Measurements from ENCODE around the gene RREB1.

Gene RREB1

DNA sequence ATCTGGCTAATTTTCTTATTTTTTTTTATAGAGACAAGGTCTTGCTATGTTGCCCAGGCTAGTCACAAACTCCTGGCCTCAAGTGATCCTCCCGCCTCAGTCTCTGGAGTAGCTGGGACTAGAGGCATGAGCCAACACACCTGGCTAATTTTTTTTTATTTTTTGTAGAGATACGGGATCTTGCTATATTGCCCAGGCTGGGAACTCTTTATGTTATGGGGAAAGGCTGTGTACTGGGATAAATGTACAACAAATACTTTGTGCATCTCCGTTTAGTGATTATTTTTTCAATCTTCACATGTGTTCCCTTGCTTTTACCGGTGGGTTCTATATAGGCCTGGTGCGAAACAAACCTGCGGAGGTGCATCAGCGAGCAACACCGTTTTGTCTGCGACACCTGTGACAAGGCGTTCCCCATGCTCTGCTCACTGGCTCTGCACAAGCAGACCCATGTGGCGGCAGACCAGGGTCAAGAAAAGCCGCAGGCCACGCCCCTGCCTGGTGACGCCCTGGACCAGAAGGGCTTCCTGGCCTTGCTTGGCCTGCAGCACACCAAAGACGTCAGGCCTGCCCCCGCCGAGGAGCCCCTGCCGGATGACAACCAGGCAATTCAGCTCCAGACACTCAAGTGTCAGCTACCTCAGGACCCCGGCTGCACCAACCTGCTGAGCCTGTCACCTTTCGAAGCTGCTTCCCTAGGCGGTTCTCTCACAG is 121.1 kb downstream of the RREB1 start:
- DNase-seq (ENCODE audit: low spot score) = no peak

DNA sequence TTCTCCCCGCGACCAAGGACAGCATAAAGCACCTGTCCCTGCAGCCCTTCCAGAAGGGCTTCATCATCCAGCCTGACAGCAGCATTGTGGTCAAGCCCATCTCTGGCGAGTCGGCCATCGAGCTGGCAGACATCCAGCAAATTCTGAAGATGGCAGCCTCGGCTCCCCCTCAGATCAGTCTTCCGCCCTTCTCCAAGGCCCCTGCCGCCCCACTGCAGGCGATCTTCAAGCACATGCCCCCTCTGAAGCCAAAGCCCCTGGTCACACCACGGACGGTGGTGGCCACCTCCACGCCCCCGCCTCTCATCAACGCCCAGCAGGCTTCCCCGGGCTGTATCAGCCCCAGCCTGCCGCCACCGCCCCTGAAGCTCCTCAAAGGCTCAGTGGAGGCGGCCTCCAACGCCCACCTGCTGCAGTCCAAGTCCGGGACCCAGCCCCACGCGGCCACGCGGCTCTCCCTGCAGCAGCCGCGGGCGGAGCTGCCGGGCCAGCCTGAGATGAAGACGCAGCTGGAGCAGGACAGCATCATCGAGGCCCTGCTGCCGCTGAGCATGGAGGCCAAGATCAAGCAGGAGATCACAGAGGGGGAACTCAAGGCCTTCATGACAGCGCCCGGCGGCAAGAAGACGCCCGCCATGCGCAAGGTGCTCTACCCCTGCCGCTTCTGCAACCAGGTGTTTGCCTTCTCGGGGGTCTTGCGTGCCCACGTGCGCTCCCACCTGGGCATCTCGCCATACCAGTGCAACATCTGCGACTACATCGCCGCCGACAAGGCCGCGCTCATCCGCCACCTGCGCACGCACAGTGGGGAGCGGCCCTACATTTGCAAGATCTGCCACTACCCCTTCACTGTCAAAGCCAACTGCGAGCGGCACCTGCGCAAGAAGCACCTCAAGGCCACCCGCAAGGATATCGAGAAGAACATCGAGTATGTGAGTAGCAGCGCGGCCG is 121.9 kb downstream of the RREB1 start:
- DNase-seq (ENCODE audit: low spot score) = no peak

DNA sequence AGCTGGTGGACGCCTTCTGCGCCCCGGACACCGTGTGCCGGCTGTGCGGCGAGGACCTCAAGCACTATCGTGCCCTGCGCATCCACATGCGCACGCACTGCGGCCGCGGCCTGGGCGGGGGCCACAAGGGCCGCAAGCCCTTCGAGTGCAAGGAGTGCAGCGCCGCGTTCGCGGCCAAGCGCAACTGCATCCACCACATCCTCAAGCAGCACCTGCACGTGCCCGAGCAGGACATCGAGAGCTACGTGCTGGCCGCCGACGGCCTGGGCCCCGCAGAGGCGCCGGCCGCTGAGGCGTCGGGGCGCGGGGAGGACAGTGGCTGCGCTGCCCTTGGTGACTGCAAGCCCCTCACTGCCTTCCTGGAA is 122.5 kb downstream of the RREB1 start:
- no peak for DNase-seq (ENCODE audit: low spot score)

DNA sequence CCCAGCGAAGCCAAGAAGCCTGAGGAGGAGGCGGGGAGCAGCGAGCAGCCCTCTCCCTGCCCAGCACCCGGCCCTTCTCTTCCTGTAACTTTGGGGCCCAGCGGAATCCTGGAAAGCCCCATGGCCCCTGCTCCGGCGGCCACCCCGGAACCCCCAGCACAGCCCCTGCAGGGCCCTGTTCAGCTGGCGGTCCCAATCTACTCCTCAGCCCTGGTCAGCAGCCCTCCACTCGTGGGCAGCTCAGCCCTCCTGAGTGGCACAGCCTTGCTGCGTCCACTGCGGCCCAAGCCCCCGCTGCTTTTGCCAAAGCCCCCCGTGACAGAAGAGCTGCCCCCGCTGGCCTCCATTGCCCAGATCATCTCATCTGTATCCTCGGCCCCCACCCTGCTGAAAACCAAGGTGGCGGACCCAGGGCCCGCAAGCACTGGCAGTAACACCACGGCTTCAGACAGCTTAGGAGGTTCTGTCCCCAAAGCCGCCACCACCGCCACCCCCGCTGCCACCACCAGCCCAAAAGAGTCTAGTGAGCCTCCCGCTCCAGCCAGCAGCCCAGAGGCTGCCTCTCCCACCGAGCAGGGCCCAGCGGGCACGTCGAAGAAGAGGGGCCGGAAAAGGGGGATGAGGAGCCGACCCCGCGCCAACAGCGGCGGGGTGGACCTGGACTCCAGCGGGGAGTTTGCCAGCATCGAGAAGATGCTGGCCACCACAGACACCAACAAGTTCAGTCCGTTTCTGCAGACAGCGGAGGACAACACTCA is 123.4 kb downstream of the RREB1 start:
- no peak for DNase-seq (ENCODE audit: low spot score)

DNA sequence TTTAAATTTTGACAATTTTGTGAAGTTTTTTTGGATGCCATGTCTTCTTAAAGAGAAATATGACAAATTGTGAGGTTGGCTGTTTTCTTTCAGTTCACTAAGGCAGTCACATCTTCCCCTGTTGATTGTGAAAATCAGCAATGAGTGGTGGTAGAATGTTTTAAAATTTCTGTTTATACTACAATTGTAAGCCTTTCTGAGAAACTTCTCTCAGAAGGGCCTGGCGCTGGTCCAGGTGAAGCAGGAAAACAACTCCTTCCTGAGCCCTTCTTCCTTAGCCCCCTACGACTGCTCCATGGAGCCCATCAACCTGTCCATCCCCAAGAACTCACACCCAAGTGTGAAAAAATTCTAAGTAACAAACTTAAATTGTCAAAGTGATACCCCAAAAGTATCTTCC is 124.6 kb downstream of the RREB1 start:
- no peak for DNase-seq (ENCODE audit: low spot score)

DNA sequence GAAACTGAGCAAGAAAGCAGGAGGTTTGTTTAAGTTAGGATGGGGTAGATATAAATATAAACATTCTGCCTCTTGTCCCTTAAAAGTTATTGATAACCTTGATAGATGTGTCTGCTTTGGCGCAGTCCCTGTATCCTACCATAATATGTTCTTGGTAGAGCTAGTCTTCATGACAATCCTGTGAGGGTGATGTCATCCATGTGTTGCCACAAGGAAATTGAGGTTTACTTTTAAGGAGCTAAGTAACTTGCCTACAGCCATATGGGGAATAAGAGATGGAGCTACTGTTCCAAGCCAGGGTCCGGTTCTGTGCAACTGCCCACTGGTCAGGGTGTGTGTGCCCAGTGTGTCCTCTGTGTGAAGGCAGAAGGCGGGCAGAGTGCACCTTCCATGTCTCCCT is 126.8 kb downstream of the RREB1 start:
- no peak for DNase-seq (ENCODE audit: low spot score)

DNA sequence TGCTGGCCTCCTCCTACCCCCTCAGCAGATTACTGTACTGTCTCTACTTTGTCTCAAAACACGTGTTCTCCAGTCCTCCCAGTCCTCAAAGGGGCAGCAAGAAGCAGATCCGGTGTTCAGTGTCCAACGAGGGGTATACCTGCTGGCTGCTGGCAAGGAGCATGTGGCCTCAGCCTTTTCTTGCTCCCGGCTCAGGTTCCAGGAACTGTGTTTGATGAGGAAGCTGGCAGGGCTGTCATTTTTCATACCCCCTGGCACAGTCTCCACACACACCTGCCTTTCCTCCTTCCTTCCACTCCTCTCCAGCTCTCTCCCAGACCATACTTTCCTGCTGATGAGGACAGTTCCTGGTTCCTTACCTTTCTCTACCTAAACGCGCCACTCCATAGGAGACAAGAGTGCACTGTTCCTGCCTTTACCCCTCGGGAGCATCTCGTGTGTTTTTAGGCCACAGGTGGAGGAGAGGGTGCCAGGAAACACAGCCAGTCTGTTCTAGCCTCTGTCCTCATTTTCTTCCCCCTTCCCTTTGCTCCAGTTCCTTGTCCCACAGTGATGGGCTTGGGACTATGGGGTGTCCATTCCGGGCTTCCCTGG is 128.0 kb downstream of the RREB1 start:
- no peak for DNase-seq (ENCODE audit: low spot score)

DNA sequence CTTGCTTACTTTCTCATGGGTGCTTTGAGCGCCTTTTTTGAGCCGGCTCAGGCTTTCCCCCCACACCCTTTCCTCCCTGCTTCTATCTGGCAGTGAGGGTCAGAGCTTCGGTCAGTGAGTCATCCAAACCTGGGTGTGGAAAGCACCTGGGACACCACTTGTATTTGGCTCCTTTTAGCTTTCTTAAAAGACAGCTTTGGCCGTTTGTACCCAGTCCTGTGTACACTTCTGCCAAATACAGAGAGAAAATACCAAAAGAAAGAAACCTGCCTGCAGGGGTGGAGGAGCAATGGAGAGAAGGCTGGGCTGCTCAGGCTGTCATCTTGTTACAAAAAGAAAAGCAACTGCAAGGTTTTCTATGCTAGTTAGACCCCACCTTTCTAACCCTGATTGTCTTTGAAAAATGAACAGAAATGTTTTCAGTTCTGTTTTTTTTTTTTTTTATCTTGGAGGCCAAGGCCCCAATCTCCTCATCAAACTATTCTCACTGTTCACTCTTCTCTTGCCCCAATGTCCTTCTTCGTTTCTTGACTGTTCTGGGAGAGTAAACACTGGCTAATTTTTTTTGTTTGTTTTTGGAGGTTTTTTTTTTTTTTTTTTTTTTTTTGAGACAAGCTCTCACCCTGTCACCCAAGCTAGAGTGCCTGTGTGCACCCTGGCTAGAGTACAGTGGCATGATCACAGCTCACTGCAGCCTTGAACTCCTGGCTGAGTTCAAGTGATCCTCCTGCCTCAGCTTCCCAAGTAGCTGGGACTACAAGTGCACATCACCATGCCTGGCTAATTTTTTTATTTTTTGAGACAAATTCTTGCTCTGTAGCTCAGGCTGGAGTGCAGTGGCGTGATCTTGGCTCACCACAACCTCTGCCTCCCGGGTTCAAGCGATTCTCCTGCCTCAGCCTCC is 128.8 kb downstream of the RREB1 start:
- no peak for DNase-seq (ENCODE audit: low spot score)

DNA sequence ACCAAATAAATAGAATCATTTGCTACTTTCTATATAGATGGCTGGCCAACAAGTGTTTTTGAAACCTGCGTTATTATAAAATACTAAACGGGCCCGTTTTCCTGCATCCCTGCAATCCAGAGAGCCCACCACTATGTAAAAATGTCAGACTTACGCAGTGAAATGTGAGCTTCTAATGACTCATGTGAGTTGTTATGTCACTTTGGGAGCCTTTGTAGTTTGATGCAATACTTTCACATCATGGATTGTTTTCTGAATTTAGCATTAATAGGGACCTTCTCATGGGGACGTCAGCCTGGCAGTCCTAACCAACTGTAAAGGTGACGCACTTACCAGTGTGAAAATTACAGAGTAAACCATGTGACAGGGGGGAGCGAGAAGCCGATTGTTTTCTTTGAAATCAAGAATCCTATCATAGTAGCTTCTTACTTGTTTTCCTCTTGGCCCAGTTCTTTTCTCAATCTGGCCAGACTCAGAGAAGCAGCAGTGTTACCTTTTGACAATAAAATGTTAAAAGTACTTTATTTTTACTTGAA is 130.0 kb downstream of the RREB1 start:
- no peak for DNase-seq (ENCODE audit: low spot score)

DNA sequence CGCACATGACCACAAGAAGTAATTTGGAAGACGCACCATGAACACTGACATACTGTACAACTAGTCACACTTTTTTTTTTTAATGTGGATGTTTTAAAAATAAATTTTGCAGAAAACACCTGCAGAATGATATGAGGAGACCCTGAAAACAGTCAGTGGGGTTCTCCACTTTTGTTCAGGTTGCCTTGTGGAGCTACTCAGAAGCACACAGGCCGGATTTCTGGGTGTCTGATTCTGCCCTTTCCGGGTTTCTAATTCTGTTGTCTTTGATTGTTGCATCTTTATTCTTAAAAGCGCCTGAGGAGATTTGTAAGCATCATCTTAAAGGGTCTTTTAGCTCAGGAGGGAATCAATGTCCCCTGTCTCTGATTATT is 130.8 kb downstream of the RREB1 start:
- DNase-seq (ENCODE audit: low spot score) = no peak

DNA sequence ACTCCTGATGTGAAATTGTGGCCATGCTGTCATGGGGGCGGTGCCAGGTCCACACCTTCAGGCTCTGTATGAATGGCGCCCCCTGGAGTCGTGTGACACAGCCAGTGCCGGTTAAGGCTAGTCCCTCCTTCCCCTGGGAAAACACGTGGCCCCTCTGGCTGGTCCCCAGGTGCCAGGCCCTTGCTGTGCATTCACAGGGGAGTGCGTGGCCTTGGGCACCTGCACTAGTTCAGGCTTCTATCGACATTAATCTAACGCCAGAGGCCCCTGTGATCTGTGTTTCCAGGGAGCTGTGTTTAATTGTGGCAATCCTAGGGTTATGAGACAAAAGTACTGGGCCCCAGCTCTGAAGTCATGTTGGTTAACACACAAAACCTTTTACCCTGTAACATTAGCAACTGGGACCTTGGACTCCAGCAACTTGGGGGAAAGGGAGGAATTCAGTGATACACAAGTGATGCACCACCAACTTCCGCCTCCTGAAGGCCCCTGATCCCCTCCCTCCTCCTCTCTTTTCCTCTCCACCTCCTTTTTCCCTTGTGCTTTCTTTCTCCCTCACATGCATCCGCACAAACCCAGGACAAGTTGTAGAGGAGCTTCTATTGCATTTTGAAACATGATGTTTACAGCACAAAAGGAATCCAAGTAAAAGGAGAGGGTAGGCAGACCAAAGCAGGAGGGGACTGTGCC is 131.3 kb downstream of the RREB1 start:
- DNase-seq (ENCODE audit: low spot score) = peak; percentile 74

DNA sequence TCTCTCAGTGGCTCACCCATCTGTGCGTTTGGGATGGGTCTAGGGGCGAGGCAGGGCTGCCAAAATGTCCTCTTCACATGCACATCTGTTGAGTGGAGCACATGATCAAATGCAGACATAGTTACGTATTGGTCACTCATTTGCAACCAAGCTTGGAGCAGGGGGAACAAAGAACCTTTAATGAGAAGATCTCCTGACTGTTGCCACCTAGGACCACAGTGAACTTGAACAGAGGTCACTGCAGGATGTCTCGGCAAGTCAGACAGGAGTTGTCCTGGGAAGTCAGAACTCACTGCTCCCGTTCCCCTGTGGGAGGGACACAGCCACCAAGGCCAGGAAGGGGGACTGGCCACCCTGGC is 131.8 kb downstream of the RREB1 start:
- no peak for DNase-seq (ENCODE audit: low spot score)

DNA sequence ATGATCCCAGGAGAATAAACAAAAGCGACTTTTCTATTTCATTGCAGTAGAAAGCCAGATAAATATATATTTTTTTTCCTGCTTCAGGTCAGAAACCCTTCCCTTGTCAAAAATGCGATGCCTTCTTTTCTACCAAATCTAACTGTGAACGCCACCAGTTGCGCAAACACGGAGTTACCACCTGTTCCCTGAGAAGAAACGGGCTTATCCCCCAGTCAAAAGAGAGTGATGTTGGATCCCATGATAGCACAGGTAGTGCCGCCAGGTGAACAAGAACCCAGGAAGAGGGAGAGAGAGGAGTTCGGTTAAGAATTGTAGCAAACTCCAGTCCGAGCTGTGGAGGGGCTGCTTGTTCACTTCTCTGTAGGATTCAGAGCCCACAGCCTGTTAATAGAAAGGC is 132.6 kb downstream of the RREB1 start:
- DNase-seq (ENCODE audit: low spot score) = no peak

DNA sequence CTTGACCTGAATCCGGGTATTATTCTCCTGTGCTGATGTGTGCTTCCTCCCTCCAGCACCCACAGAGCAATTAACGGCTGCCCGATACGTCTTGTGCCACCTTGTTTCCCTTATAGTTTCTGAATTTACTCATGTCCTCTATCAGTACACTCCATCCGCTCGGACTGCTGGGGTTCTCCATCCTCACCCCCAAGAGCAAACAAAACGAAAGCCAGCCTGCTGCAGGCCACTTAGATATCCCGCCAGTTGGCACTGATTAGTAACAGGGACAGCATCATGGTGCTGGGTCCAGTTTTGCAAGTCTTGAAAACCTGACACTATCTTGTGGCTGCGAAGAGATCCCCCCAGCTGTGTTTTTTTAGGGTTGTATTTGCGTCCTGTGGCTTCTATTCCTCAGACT is 133.4 kb downstream of the RREB1 start:
- DNase-seq (ENCODE audit: low spot score) = no peak

DNA sequence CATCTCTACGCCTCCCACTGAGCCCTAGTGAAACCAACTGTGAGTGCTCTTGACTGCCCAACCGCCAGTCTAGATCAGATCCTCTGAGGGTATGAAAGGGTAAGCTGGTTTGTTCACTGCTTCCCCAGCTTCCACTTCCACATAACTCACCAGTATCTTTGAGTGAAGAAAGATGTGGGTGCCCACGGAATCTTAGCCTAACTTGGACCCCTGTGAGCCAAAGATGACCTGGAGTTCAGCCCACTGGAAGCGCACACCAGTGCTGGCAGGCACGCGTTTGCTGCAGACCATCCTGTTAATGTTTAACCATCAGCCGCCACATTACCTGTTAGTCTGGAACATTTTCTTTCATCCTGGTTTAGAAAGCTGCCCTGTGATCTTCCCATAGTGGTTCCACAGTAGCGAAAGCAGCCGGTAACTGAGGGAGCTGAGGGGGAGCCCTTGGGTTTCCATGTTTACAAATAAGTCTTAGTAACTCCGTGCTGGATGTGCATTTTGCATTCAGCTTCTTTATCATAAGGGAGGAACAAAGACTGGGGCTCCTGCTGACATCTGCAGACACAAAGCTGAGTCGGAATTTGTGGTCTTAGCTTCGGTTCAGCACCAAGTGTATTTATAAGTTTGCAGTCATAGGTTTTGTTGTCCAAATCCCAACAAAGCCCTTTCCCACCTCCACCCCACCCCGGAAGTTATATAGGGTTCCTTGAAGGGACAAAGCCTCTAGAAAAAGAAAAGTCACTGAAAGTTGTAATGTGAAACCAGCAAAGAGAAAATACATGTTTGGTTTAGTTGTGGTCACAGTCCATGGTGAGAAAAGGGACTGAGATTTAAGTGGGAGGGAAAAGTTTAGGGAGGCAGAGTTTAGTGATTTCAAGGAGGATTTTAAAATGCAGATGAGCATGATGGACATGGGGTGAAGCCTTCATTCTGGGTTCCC is 134.2 kb downstream of the RREB1 start:
- no peak for DNase-seq (ENCODE audit: low spot score)

DNA sequence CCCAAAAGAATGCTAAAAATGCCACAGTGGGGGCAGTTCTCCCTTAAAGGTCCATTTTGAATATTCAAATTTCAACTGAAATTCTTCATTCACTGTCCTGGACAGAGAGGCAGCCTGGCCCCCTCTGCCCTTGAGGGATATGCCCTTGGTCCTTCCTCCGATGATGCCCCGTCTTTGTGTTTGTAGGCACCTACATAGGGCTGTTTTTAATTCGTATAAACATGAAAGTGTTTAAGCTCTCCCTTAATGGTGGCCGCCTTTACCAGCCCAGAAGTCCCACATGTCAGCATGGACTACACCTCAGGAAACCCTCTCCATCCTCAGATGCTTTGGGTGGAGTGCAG is 135.0 kb downstream of the RREB1 start:
- DNase-seq (ENCODE audit: low spot score) = no peak

DNA sequence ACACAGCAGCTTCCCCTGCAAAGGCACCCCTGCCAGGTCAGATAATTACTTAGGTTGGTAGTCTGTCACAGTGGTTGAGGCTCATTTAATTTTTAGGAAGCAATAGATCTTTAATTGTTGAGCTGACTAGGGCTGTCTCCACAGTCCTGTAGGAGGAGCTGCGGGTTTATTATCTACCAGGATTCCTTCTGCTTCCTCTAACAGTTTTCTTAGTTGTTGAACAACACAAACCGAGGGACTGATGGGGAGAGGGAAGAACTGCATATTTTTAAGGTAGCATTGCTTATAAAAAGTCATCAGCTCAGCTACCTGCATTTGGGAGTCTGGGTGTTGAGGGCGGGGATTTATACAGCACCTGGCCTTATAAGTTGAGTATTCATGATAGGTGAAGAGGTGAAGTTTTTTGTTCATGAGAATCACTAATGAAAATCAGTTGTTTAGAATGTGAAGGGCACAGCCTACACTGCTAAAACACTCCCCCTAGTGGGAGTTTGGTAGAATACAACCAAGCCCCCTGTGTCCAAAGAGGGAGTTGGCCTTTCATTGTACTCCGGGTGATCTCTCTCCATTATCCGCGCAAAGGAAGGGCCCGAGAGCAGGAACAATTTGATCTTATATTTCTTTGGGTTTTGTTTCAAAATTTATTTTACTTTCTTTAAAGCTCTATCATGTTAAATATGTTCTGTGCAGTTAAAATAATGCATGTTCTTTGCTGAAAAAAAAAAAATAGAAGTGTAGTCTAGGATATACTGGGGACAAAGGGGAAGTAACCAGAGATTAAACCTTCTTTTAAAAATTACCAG is 135.6 kb downstream of the RREB1 start:
- DNase-seq (ENCODE audit: low spot score) = peak; percentile 85

DNA sequence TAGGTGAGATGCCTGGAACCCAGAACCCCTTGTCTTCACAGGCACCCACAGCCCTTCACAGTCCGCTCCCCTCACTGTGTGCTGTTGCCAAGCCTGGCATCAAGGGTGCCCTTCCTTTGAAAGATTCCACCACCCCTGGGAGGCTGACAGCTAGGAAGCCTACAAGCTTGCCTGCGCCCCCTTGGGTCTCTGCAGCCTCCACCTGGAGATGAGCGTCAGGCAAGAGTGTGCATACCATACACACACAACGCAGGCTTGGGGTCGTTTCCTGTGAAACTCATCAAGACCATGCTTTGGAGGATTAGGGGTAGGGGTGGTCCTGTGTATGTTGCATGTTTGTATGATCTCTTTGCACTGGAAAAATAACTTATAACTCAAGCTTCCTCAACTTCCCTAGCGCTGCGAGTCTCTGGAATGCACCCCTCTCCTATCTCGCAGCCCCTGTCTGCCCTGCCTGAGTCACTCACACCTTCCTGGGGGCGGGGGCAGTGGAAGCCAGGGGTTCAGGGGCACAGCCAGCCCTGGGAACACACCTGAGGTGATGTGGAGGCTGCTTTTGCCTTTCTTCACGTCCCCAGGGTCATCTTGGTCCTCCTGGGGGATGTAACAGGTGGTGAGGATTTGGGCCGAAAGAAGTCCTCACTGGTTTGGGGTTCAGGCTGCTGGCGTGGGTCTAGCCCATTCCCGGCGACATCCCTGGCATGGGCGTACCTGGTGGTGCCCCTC is 138.1 kb downstream of the RREB1 start:
- no peak for DNase-seq (ENCODE audit: low spot score)

Measured in GM03348 (cell line).